Measurements from ENCODE around the gene PTDSS2.
"Not testable (repeated sequence)": the region's sequence is repeated elsewhere in the genome, so short reads cannot be mapped to it uniquely, and the experiment has no call there.

Gene PTDSS2

GRCh38 chr11:508956-509355, 58.9 kb downstream of the PTDSS2 start:
- DNase-seq = no peak

GRCh38 chr11:512761-513595, 62.9 kb downstream of the PTDSS2 start:
- no peak for DNase-seq

- no peak for DNase-seq
These were observed 64.5 kb downstream of the PTDSS2 start for GRCh38 chr11:514606-515005.

- no peak for DNase-seq
These were observed 65.1 kb downstream of the PTDSS2 start for GRCh38 chr11:515131-515530.

DNA sequence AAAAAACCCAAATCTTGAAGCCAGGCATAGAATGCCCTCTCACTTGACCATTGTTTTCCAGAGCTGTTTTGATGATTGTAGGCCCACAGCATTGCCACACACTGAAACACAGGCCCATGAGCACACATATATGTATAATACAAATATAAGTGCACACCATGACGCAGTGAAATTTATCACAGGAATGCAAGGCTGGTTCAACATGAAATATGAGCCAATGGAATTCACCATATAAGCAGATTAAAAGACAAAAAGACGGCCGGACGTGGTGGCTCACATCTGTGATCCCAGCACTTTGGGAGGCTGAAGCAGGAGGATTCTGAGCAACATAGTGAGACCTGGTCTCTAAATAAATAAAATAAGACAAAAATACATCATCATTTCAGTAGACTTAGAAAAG, 66.3 kb downstream of the PTDSS2 start:
- no peak for DNase-seq

- DNase-seq = not testable (repeated sequence)
These were observed 67.0 kb downstream of the PTDSS2 start for GRCh38 chr11:516918-517685.

GRCh38 chr11:518463-519202, 68.6 kb downstream of the PTDSS2 start:
- DNase-seq = peak; percentile 89

- DNase-seq = no peak
These were observed 70.5 kb downstream of the PTDSS2 start for GRCh38 chr11:520428-521176.

- no peak for DNase-seq
These were observed 71.2 kb downstream of the PTDSS2 start for GRCh38 chr11:521177-521688.

DNA sequence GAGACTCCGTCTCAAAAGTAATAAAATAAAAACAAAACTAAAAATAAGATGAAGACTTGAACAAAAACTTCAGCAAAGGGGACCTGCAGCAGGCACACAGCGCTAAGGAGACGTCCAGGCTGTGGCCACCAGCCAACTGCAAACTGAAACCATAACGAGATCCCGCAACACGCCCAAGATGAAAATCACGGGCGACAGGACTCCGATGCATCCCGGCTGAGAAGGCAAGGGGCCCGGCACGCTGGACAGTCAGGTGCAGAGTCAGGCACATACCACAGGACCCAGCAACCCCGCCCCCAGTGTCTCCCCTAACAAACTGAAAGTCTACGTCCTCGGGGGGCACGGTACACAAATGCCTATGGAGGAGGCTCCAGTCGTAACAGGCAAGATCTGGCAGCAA, 76.1 kb downstream of the PTDSS2 start:
- no peak for DNase-seq

DNA sequence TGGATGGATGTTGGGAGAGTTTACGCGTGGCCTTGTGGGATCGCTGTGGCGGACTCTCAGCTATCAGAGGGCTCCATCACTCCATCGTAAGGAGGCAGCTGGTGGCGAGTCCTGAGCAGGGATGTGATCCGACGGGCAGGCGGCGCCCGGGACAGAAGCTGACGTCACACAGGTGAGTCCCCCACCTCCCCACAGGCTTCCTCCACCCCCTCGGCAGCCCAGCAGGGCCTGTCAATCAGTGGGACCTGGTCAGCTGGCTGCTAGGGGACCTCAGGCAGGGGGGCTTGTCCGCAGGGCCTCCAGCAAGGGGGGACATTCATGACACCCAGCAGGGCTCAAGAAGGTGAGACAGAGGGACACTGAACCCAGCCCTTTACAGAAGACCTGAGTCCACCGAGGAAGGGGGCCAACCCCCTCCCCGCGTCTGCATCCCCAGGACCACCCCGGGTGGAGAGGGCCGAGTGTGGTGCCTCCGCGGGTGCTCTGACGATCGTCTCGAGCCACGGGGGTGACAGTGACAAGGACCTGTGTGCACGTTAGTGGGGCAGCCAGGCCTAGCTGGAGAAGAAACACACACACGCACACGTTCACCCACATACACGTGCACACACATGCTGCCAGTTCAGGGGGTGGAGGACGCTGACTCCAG, 78.2 kb downstream of the PTDSS2 start:
- no peak for DNase-seq

GRCh38 chr11:528815-529727, 79.0 kb downstream of the PTDSS2 start:
- no peak for DNase-seq

DNA sequence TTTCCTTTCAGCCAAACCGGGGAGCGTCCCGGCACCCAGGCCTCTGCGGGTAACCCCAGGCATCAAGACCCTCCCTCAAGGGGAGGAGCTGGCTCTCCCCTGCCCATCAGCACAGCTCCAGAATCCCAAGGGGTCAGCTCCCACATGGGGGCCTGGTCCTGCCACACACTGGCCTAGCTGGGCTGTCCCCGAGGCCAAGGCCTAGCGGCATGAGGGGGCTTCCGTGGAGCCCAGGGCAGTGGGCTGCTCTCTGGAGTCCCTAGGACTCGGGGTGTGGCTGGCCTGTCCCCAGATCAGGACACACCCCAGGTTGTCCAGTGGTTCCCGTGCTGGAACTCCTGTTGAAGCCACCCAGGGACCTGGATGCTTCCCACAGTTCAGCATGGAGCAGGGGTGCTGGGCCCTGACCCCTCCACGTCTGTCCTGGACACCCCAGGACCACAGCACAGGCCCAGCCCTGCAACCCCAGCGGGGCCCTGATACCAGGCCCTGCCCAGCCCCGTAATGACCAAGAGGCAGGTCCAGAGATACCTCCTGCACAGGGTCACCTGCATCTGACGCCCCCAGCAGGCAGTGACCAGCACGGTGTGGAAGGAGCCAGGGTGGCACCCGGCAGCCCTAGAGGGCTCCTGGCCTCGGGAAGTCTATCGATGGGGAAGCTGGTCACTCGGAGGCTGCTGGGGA, 79.8 kb downstream of the PTDSS2 start:
- DNase-seq = no peak

- no peak for DNase-seq
These were observed 81.1 kb downstream of the PTDSS2 start for GRCh38 chr11:530960-531831.

GRCh38 chr11:531919-532526, 81.9 kb downstream of the PTDSS2 start:
- DNase-seq = no peak

- no peak for DNase-seq
These were observed 82.5 kb downstream of the PTDSS2 start for GRCh38 chr11:532527-532985.

DNA sequence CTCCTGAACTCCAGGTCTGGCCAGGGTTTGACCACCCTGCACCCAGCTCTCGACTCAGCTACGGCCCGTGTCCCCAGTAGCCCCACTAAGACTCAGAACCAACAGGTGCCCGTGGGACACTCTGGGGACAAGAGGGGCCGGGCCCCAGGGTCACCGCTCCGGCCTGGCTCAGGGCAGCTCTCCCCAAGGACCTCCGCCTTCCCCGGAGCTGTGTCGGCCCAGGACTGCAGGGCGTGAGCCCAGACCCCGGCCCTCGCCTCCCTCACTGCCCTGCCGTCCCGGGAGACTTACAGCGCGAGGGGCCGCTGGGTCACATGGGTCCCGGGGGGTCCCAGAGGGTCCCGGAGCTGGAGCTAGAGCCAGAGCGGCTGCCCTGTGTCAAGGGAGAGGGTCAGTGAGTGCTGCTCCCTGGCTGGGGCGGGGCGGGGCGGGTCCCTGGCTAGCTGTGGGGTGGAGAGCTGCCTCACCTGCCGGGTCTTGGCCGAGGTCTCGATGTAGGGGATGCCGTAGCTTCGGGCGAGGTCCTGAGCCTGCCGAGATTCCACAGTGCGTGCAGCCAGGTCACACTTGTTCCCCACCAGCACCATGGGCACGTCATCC, 83.0 kb downstream of the PTDSS2 start:
- no peak for DNase-seq
